Measurements from ENCODE around the gene NCR1. TPM values are rescaled to one million over a fixed set of nuclear protein-coding genes. Genes with fewer than 3 reads are reported as not detected.

NCR1 gene
- total and polyA plus RNA-seq, 10 of the 15 experiments (the other 5 are each of a cell fraction or from before 2014, with no cell fraction given), result 0.06 to 6.9 (median 0.13) TPM; not detected in 7

GRCh38 chr19:54955376-54955775 is 49.4 kb downstream of the NCR1 start (continued):
- TF ChIP-seq SKIL (IDR thresholded peaks at IDR 0.05; ENCODE audit: low read depth, poor library complexity, severe bottlenecking), result no peak
- no peak for TF ChIP-seq EZH2 (IDR thresholded peaks at IDR 0.05; ENCODE audit: borderline replicate concordance, control insufficient read depth, low read depth, low read length)
- no peak for TF ChIP-seq ZNF24 (IDR thresholded peaks at IDR 0.05)
- no peak for TF ChIP-seq RAD21 (IDR thresholded peaks at IDR 0.05; ENCODE audit: insufficient read depth, low read depth, low read length)
- TF ChIP-seq SMARCA5 (IDR thresholded peaks at IDR 0.05), result no peak
- TF ChIP-seq E2F4 (IDR thresholded peaks at IDR 0.05; ENCODE audit: low read depth, low read length), result no peak

GRCh38 chr19:54959840-54960239 is 53.9 kb downstream of the NCR1 start:
- Histone ChIP-seq H3K27ac (ENCODE audit: control insufficient read depth, insufficient read depth) (peak overlapping the region; percentile 42; the same call in 1 of the 2 replicates), H3K4me2 (ENCODE audit: control insufficient read depth, insufficient read depth) (peak overlapping the region; percentile 42; the same call in 1 of the 2 replicates), H3K27me3 (replicated peaks in 1 of 2; ENCODE audit: control insufficient read depth in 2 of 2, insufficient read depth in 2 of 2, low read length in 1 of 2) (no peaks in the 10 kb centered on the region), H3K9me3 (replicated peaks; ENCODE audit: control insufficient read depth, insufficient read depth, low read length) (no peaks in the 10 kb centered on the region), H3K9ac (ENCODE audit: control insufficient read depth, insufficient read depth, low read length) (no peak overlapping the region), H3K4me3 (no peak overlapping the region), H2AFZ (ENCODE audit: control insufficient read depth, low read depth, low read length) (no peak overlapping the region), H3K36me3 (ENCODE audit: control insufficient read depth in 2 of 2, insufficient read depth in 2 of 2, low read length in 1 of 2) (no peaks in the 10 kb centered on the region), H4K20me1 (ENCODE audit: control insufficient read depth, insufficient read depth) (no peaks in the 10 kb centered on the region), H3K79me2 (ENCODE audit: control insufficient read depth, insufficient read depth, low read length) (no peaks in the 10 kb centered on the region), H3K4me1 (ENCODE audit: control insufficient read depth, insufficient read depth, low read length) (peaks cover 6% of the 10 kb centered on the region)
- FAIRE-seq (no peak), DNase-seq (ENCODE audit: low read depth, low spot score) (no peak), ATAC-seq (peak; percentile 78)
- ChIA-PET SMC1A (ENCODE audit: uncharacterized antibody, unreplicated experiment) (no interaction called here), RAD21 (ENCODE audit: unreplicated experiment) (no interaction called here), POLR2A (no interaction called here), CTCF (no interaction called here)
- peak; percentile 56; the same call in 1 of the 2 replicates for TF ChIP-seq RUNX3 (IDR thresholded peaks at IDR 0.05; ENCODE audit: low read length)
- TF ChIP-seq ZZZ3 (IDR thresholded peaks at IDR 0.05; ENCODE audit: control insufficient read depth, insufficient read length, low read depth), result no peak
- no peak for TF ChIP-seq SKIL (IDR thresholded peaks at IDR 0.05; ENCODE audit: low read depth, poor library complexity, severe bottlenecking)
- TF ChIP-seq SPI1 (IDR thresholded peaks at IDR 0.05; ENCODE audit: borderline replicate concordance, insufficient read depth, low read depth, low read length), result peak; percentile 50; the same call in 1 of the 2 replicates
- intact Hi-C loops (cut with micrococcal nuclease; ENCODE audit: unreplicated experiment), result no loop called here
- WGBS (ENCODE audit: insufficient coverage, insufficient replicate concordance, low lambda C conversion rate, missing lambda C conversion rate), result 23% methylated on average over 6 of the region's 8 CpGs
- in situ Hi-C loops (cut with MboI), result no loop called here
- no TSS peak for BruUV-seq (replicated peaks)
